ENCODE measurements around the gene SRM. TPM values are rescaled to one million over a fixed set of nuclear protein-coding genes. Genes with fewer than 3 reads are reported as not detected.

SRM gene
- total RNA-seq, 1 donor from 2014 or later, result 15.7 TPM

DNA sequence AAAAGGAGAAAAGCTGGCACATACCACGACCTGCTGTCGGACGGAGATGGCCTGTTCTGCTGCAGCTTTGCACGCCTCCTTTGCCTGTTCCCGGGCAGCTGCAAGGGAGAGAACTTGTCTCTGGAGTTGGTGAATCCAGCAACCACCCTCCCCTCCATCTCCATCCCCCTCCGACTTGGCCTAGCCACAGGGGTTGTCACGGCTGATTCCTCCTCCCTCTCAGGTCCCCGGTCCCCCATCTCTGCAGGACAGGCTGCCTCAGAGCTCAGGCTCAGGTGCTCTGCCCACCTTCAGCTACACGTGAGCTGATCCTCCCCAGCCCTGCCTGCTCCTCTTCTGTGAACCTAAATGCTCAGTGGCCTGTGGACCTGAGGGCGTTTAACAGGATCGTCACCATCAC, 11.1 kb upstream of the SRM start:
- no peaks in the 10 kb centered on the region for H3K79me2 ChIP-seq (ENCODE audit: low read depth)
- Mint-ChIP-seq H3K27ac (no peak overlapping the region), H3K4me3 (no peak overlapping the region), H3K4me1 (no peaks in the 10 kb centered on the region), H3K36me3 (peaks cover 42% of the 10 kb centered on the region), H3K27me3 (ENCODE audit: insufficient read depth, low read depth) (no peaks in the 10 kb centered on the region), H3K9me3 (no peaks in the 10 kb centered on the region)
- H2AFZ ChIP-seq (replicated peaks), result no peak overlapping the region
- no peaks in the 10 kb centered on the region for H4K20me1 ChIP-seq (ENCODE audit: low read depth)
- TF ChIP-seq, protein P1, sequence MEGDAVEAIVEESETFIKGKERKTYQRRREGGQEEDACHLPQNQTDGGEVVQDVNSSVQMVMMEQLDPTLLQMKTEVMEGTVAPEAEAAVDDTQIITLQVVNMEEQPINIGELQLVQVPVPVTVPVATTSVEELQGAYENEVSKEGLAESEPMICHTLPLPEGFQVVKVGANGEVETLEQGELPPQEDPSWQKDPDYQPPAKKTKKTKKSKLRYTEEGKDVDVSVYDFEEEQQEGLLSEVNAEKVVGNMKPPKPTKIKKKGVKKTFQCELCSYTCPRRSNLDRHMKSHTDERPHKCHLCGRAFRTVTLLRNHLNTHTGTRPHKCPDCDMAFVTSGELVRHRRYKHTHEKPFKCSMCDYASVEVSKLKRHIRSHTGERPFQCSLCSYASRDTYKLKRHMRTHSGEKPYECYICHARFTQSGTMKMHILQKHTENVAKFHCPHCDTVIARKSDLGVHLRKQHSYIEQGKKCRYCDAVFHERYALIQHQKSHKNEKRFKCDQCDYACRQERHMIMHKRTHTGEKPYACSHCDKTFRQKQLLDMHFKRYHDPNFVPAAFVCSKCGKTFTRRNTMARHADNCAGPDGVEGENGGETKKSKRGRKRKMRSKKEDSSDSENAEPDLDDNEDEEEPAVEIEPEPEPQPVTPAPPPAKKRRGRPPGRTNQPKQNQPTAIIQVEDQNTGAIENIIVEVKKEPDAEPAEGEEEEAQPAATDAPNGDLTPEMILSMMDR (IDR thresholded peaks at IDR 0.05), result no peak
- TF ChIP-seq EZH2 (IDR thresholded peaks at IDR 0.05), result no peak
- TF ChIP-seq EZH2phosphoT487 (IDR thresholded peaks at IDR 0.05), result no peak
- H3F3A ChIP-seq (ENCODE audit: low read depth), result no peaks in the 10 kb centered on the region
- no peaks in the 10 kb centered on the region for H3K9me3 ChIP-seq (ENCODE audit: low read depth)
- H3K4me1 ChIP-seq, result no peaks in the 10 kb centered on the region
- H3K36me3 ChIP-seq, result peaks cover 1% of the 10 kb centered on the region
- no peak overlapping the region for H3K4me3 ChIP-seq
- no peaks in the 10 kb centered on the region for H3K27me3 ChIP-seq
- H3K27ac ChIP-seq, result no peak overlapping the region
- no peak overlapping the region for H3K9ac ChIP-seq
- DNase-seq (ENCODE audit: low spot score), result no peak
- no peak overlapping the region for H3K4me2 ChIP-seq

DNA sequence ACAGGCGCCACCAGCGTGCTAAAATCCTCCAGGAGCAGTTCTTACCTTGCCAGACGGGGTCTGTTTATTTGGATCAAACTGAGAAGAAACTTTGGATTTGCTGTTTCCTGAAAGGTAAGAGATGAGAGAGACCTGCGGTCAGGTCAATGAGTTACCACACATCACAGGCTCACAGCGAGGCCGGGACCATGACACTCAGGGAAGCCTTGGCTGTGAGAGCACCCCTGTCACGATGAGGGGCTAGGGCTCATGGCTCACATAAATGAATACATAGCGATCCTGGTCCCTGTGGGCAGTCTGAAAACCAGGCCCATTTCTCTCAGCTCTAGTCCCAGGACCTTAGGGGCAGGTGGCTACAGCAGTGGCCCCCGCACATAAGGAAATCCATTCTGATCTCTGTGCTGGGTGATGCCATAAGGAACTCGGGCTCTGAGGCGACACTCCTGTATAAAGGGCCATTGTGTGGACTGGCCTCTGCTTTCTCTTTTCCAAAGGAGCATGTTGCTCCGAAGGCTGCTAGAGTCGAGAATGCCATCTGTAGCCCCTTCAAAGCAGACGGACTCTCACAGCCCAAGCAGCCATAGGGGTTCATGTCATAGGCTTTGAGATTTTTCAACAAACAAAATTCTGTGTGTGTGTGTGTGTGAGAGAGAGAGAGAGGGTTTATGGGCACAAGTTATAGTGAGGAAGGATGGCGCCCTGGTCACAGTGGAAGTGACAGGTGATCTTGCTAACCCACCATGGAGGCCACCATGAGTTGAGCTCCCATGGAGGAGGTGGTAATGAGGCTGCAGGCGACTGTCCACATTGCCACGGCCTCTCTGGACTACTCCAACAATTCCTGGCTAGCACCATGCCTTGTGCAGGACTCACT, 9.0 kb upstream of the SRM start:
- Histone ChIP-seq H3K4me2 (no peak overlapping the region), H3K4me1 (no peaks in the 10 kb centered on the region), H3K36me3 (peaks cover 9% of the 10 kb centered on the region), H3K9me3 (ENCODE audit: low read depth) (no peaks in the 10 kb centered on the region), H3K27ac (no peak overlapping the region), H3K9ac (no peak overlapping the region), H3K4me3 (no peak overlapping the region), H4K20me1 (ENCODE audit: low read depth) (no peaks in the 10 kb centered on the region), H3K27me3 (no peaks in the 10 kb centered on the region), H3K79me2 (ENCODE audit: low read depth) (no peaks in the 10 kb centered on the region), H2AFZ (replicated peaks) (no peak overlapping the region), H3F3A (ENCODE audit: low read depth) (peaks cover 15% of the 10 kb centered on the region)
- Mint-ChIP-seq H3K9me3 (no peaks in the 10 kb centered on the region), H3K4me1 (no peaks in the 10 kb centered on the region), H3K36me3 (peaks cover 46% of the 10 kb centered on the region), H3K27ac (no peak overlapping the region), H3K27me3 (ENCODE audit: insufficient read depth, low read depth) (no peaks in the 10 kb centered on the region), H3K4me3 (no peak overlapping the region)
- DNase-seq (ENCODE audit: low spot score), result no peak
- TF ChIP-seq, protein P1 (IDR thresholded peaks at IDR 0.05), result no peak
- TF ChIP-seq EZH2phosphoT487 (IDR thresholded peaks at IDR 0.05) (no peak), EZH2 (IDR thresholded peaks at IDR 0.05) (no peak)

DNA sequence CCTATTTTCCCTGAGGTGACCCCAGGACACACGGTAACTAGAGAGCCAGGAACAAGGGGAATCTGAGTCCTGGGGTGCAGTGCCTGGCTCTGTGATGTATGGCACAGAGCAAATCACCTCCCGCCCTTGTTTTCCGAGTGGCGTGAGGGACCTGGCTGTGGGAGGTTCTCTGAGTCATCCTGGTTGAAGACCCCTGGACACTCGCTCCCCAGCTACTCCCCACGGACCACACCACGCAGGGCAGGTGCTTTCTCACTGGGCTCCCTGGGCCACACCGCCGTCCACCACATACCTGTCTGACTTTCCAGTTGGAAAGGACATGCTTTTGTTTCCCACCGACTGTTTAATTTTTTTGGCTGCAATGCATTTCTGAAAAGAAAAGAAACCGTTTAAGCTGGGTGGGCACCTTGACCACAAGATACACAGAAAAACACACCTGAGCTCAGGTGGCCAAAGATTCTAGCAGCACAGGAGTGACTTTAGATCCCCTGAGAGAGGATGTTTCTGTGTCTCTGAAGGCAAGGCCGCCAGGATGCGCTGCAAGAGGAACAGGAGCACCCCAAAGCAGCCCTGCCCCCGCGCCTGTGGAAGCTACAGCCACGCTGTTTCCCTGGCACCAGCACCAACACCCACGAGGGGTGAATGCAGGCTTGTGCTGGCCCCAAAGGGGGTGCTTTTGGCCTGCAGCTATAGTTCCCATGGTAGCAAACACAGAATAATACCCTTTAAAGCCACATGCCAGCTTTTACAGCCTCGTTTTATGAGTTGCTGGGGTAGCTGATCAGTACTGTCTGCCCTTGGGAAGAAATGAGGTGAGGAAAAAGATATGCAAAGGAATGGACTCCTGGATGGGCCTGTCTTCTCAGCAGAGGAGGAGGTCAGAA, 8.1 kb upstream of the SRM start:
- no peaks in the 10 kb centered on the region for H3K4me1 Mint-ChIP-seq
- no peaks in the 10 kb centered on the region for H3K27me3 ChIP-seq
- DNase-seq (ENCODE audit: low spot score), result no peak
- H4K20me1 ChIP-seq (ENCODE audit: low read depth), result no peaks in the 10 kb centered on the region
- H3K79me2 ChIP-seq (ENCODE audit: low read depth), result no peaks in the 10 kb centered on the region
- peaks cover 45% of the 10 kb centered on the region for H3K36me3 Mint-ChIP-seq
- H2AFZ ChIP-seq (replicated peaks), result no peak overlapping the region
- peaks cover 9% of the 10 kb centered on the region for H3K36me3 ChIP-seq
- no peak overlapping the region for H3K4me3 ChIP-seq
- H3K9me3 ChIP-seq (ENCODE audit: low read depth), result no peaks in the 10 kb centered on the region
- no peak overlapping the region for H3K27ac Mint-ChIP-seq
- H3K4me3 Mint-ChIP-seq, result no peak overlapping the region
- H3K27ac ChIP-seq, result no peak overlapping the region
- no peaks in the 10 kb centered on the region for H3K27me3 Mint-ChIP-seq (ENCODE audit: insufficient read depth, low read depth)
- H3K4me1 ChIP-seq, result no peaks in the 10 kb centered on the region
- no peaks in the 10 kb centered on the region for H3K9me3 Mint-ChIP-seq
- H3K4me2 ChIP-seq, result no peak overlapping the region
- no peak for TF ChIP-seq EZH2 (IDR thresholded peaks at IDR 0.05)
- TF ChIP-seq, protein P1 (IDR thresholded peaks at IDR 0.05), result no peak
- no peak for TF ChIP-seq EZH2phosphoT487 (IDR thresholded peaks at IDR 0.05)
- no peak overlapping the region for H3K9ac ChIP-seq
- H3F3A ChIP-seq (ENCODE audit: low read depth), result peaks cover 15% of the 10 kb centered on the region

Measured in neural progenitor cell (in vitro differentiated cells).